ENCODE data around the gene KTN1.

- TF ChIP-seq IRF1 (CRISPR knock-in tag; IDR thresholded peaks at IDR 0.05), result no peak
- no peak for TF ChIP-seq ZBTB43 (CRISPR knock-in tag; IDR thresholded peaks at IDR 0.05)
- TF ChIP-seq MAX (CRISPR knock-in tag; IDR thresholded peaks at IDR 0.05), result no peak
- no peak for TF ChIP-seq ATF1 (CRISPR knock-in tag; IDR thresholded peaks at IDR 0.05)
- no peak for TF ChIP-seq CTCF (IDR thresholded peaks at IDR 0.05)
- no peak for TF ChIP-seq USF2 (CRISPR knock-in tag; IDR thresholded peaks at IDR 0.05)
- no peak for TF ChIP-seq CREM (CRISPR knock-in tag; IDR thresholded peaks at IDR 0.05)
- no peak for TF ChIP-seq ZNF512 (CRISPR knock-in tag; IDR thresholded peaks at IDR 0.05; ENCODE audit: borderline replicate concordance)
- no peak for TF ChIP-seq IRF2 (CRISPR knock-in tag; IDR thresholded peaks at IDR 0.05; ENCODE audit: borderline replicate concordance, low read depth)
- no peak for TF ChIP-seq CREB1 (CRISPR knock-in tag; IDR thresholded peaks at IDR 0.05)
- TF ChIP-seq NFYB (CRISPR knock-in tag; conservative IDR thresholded peaks at IDR 0.05; ENCODE audit: low read depth), result no peak
- TF ChIP-seq TEAD4 (CRISPR knock-in tag; IDR thresholded peaks at IDR 0.05), result no peak
- no peak for TF ChIP-seq NFATC4 (CRISPR knock-in tag; IDR thresholded peaks at IDR 0.05)
These were observed 7.4 kb upstream of the KTN1 start for GRCh38 chr14:55572578-55572977.
